GM12865 (cell line): ENCODE results near the gene EPB41.
"Not testable (repeated sequence)": the region's sequence is repeated elsewhere in the genome, so short reads cannot be mapped to it uniquely, and the experiment has no call there.

Experiments used
- DNase-seq: peaks from one replicate; pipeline ENCODE4 v3.0.0; 2010; ENCODE audit warnings: low read depth
- H3K4me3 ChIP-seq: 2 replicates; pipeline ENCODE4 v1.5.1; 2011; ENCODE audit warnings: mild to moderate bottlenecking, low read depth, low read length, control low read depth
- TF ChIP-seq, protein P1 (sequence below): IDR thresholded peaks from 2 replicates; pipeline ENCODE4 v1.5.1; 2011; ENCODE audit warnings: low read length, control low read depth, low read depth, inconsistent platforms; ENCODE audit not compliant: insufficient read depth; ENCODE audit errors: missing control alignments

The EPB41 gene

DNA sequence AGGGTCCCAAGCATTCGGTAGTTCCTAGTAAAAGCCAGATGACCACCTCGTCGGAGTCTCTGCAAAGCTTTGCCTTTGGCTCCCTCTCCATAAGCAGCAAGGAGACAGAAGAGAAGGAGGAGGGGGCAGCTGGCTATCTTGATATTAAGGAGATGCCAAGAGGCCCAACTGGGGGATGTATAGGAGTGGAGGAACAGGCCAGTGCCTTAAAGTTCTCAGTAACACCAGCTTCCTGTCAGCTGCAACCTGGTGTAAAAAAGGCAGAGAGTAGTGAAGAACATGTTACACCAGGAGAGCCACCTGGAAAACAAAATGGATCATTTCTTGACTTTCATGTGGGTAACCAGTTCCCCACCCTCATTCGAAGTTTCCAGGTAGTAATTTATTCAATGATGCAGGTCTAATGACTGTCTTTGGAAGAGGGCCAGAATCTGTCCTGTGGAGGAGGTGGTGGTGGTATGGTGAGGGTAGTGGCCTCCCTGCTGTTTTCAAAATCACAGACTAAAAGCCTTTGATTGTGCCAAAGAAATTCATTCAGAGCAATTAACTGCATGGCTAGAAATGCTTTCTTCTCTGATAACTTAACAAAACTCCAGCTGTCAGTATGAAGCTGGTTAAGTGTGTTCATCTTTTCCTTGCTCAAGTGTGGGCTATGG lies 182.0 kb downstream of the EPB41 start:
- no peak overlapping the region for H3K4me3 ChIP-seq
- DNase-seq: no peak
- TF ChIP-seq, protein P1, sequence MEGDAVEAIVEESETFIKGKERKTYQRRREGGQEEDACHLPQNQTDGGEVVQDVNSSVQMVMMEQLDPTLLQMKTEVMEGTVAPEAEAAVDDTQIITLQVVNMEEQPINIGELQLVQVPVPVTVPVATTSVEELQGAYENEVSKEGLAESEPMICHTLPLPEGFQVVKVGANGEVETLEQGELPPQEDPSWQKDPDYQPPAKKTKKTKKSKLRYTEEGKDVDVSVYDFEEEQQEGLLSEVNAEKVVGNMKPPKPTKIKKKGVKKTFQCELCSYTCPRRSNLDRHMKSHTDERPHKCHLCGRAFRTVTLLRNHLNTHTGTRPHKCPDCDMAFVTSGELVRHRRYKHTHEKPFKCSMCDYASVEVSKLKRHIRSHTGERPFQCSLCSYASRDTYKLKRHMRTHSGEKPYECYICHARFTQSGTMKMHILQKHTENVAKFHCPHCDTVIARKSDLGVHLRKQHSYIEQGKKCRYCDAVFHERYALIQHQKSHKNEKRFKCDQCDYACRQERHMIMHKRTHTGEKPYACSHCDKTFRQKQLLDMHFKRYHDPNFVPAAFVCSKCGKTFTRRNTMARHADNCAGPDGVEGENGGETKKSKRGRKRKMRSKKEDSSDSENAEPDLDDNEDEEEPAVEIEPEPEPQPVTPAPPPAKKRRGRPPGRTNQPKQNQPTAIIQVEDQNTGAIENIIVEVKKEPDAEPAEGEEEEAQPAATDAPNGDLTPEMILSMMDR: no peak

DNA sequence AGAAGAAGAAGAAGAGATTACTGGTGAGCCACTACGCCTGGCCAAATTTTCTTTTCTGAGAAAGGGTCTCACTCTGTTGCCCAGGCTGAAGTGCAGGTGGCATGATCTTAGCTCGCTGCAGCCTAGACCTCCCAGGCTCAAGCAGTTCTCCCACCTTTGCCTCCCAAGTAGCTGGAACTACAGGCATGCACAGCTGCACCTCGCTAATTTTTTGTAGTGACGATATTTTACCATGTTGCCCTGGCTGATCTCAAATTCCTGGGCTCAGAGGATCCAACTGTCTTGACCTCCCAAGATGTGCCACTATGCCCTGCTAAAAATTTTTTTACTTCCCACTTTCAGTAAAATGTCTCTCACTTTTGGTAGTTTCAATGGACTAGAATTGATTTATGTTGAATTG lies 184.9 kb downstream of the EPB41 start:
- DNase-seq: no peak
- TF ChIP-seq, protein P1: no peak
- H3K4me3 ChIP-seq: no peak overlapping the region

DNA sequence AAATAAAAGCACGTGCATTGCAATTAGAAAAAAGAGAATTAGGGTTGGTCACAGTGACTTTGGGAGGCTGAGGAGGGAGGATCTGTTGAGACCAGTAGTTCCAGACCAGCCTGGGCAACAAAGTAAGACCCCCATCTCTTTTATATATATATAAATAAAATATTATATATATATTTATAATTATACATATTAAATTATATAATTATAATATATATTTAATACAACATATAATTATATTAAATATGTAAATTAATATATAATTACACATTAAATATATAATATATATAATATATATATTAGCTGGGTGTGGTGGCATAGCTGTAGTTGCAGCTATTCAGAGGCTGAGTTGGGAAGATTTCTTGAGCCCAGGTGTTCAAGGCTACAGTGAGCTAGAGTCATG lies 186.1 kb downstream of the EPB41 start:
- no peak overlapping the region for H3K4me3 ChIP-seq
- TF ChIP-seq, protein P1: no peak
- no peak for DNase-seq

DNA sequence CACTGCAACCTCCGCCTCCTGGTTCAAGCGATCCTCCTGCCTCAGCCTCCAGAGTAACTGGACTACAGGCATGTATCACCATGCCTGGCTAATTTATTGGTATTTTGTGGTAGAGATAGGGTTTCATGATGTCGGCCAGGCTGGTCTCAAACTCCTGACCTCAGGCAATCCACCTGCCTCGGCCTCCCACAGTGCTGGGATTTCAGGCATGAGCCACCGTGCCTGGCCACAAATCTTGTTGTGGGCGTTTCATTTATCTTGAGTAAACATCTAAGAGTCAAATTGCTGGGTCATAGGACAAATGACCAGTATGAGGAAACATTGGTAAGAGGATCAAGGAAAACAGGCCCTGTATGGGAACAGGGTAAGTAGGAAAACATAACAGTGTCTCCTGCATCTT lies 191.5 kb downstream of the EPB41 start:
- no peak overlapping the region for H3K4me3 ChIP-seq
- TF ChIP-seq, protein P1: no peak
- no peak for DNase-seq

DNA sequence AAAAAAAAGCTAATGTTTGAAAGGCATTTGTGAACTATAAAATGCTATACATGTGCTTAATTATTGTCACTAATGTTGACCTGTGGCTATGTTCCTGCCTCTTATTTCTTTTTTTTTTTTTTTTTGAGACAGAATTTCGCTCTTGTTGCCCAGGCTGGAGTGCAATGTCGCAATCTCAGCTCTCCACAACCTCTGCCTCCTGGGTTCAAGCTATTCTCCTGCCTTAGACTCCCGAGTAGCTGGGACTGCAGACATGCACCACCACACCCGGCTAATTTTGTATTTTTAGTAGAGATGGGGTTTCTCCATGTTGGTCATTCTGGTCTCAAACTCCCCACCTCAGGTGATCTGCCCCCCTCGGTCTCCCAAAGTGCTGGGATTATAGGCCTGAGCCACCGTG lies 193.7 kb downstream of the EPB41 start:
- H3K4me3 ChIP-seq, DNase-seq: not testable (repeated sequence)

DNA sequence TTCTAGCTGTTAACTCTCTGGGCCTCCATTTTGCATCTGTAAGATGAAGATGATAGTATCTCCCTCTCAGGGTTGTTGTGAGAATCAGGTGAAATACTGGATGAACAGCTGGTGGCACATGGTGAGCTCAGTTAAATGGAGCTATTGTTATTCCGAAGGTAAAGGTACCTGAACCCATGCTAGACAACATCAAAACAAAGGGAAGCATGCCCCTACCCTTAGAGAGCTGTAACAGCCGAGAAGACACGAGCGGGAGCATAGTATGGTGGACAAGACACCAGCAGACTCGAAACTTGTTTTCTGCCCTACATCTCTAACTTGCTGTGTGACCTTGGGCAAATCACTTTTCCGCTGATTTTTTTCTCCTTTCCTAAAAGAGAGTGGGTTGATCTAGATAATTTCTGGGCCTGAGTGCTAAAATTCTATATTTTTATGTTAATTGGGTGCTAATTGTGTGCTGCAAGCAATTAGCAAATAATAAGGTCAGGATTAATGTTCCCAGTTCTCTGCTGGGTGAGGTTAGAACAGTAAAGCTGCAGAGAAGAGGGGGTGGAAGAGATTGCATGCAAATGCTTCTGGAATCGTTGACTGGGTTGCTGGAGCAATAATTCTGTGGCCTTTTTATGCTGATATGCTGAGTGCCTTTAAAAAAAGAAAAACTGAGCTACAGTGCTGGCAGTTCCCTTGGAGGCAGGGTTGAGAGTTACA lies 198.5 kb downstream of the EPB41 start:
- TF ChIP-seq, protein P1: no peak

DNA sequence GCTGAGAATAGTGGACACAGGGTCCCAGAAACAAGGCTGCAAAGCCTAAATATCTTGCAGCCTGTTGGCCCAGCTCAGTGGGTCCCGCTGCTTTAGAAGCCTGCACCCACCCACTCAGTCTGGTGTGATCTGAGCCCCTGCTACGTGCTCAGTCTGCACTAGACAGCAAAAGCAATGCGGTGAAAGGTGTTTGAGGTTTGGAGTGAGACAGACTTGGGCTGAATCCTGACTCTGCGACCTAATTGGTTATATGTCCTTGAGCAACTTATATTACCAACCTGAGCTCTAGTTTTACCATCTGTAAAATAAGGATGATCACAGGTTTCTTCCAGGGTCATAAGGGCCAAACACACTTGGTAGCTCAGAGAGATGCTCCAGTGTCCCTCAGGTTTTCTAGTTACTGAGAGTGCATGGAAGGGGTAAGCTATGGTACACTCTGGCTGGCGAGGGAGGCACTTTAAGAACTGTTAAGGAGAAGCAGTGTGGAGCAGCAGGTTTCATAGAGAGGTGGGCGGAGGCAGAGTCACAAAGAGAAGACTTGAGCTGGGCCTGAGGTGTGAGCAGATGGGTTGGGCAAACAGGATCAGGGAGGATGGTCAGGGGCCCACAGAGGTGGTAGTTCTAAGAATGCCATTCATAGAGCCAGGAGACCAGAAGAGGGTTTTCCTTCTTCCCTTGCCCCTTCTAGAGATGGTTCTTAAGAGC lies 199.2 kb downstream of the EPB41 start:
- H3K4me3 ChIP-seq: no peak overlapping the region
- no peak for DNase-seq
- TF ChIP-seq, protein P1: no peak

More for the DNA sequence above, 198.5 kb downstream of the EPB41 start:
- DNase-seq: no peak
- H3K4me3 ChIP-seq: no peak overlapping the region
